ENCODE data around the gene KCNG2. TPM values are rescaled to one million over a fixed set of nuclear protein-coding genes. Genes with fewer than 3 reads are reported as not detected.

Gene KCNG2
- total RNA-seq, 1 experiment from 2014 or later, result not detected

DNA sequence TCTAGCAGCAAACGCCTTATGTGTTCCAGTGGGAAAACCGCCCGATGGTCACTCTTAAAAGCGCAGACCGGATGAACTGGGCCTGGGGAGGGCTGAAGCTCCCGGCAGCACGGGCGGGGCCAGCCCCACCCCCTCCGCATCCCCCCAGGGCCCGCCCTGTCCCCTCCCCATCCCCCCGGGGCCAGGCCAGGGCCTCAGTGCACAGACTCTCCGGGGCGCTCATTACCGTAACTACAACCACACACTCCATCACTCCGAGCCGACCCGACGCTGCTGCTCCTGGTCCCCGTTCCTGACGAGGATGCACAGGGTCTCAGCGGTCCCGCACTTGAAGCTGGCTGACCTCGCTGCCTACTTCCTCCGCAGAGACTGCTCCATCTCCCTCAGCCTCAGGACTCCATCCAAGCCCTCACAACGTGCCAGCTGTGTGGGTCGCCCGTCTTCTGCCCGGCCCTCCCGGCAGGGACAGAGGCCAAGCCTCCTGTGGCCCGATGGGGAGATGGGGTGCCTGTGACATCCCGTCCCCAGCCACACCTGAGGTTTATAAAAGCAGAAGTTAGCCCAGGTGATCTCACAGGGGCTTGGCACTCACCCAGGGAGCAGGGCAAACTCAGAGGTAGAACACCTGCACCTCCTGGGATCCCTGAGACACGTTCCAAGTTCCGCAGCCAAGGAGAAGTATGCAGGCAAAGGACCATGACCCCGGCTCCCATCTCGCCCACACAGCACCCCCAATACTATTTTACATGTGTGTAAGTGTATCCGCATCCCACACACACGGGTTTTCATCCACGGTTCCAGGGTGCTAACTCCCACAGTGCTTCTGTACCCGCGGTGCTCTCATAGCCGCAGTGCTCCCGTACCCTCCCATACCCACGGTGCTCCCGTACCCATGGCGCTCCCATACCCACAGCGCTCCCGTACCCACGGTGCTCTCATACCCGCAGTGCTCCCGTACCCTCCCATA lies 117.7 kb downstream of the KCNG2 start:
- no peak for DNase-seq
- Histone ChIP-seq H3F3A (ENCODE audit: insufficient read depth, low read depth) (no peaks in the 10 kb centered on the region), H3K27ac (no peak overlapping the region), H2AFZ (no peak overlapping the region), H3K79me2 (ENCODE audit: low read depth) (no peaks in the 10 kb centered on the region), H3K27me3 (ENCODE audit: insufficient read depth, low read depth) (no peaks in the 10 kb centered on the region), H3K4me3 (no peak overlapping the region), H3K9me2 (ENCODE audit: insufficient read depth) (no peaks in the 10 kb centered on the region), H4K20me1 (ENCODE audit: insufficient read depth) (no peaks in the 10 kb centered on the region), H3K36me3 (ENCODE audit: low read depth) (no peaks in the 10 kb centered on the region), H3K4me1 (replicated peaks; ENCODE audit: insufficient read depth) (no peaks in the 10 kb centered on the region), H3K4me2 (no peak overlapping the region), H3K9me3 (ENCODE audit: insufficient read depth, low read depth) (no peaks in the 10 kb centered on the region)
- ChIA-PET CTCF (no interaction called here), POLR2A (ENCODE audit: unreplicated experiment) (no interaction called here)
- no peak for TF ChIP-seq CTCF (conservative IDR thresholded peaks at IDR 0.05)
- TF ChIP-seq EZH2 (IDR thresholded peaks at IDR 0.05; ENCODE audit: low read depth), result no peak
- intact Hi-C loops (cut with micrococcal nuclease; ENCODE audit: unreplicated experiment), result no loop called here
- no TSS peak for BruUV-seq (replicated peaks)

- POLR2A ChIA-PET (ENCODE audit: unreplicated experiment), result no interaction called here
- no peaks in the 10 kb centered on the region for H3K9me3 ChIP-seq (ENCODE audit: insufficient read depth, low read depth)
- no peak overlapping the region for H2AFZ ChIP-seq
- H3K4me2 ChIP-seq, result no peak overlapping the region
- no peaks in the 10 kb centered on the region for H3K4me1 ChIP-seq (replicated peaks; ENCODE audit: insufficient read depth)
- TF ChIP-seq CTCF (conservative IDR thresholded peaks at IDR 0.05) (no peak), EZH2 (IDR thresholded peaks at IDR 0.05; ENCODE audit: low read depth) (no peak)
- no peaks in the 10 kb centered on the region for H3F3A ChIP-seq (ENCODE audit: insufficient read depth, low read depth)
- no peak overlapping the region for H3K27ac ChIP-seq
- BruUV-seq (replicated peaks), result no TSS peak
- intact Hi-C loops (cut with micrococcal nuclease; ENCODE audit: unreplicated experiment), result no loop called here
- no peak overlapping the region for H3K4me3 ChIP-seq
- H4K20me1 ChIP-seq (ENCODE audit: insufficient read depth), result no peaks in the 10 kb centered on the region
- no peaks in the 10 kb centered on the region for H3K79me2 ChIP-seq (ENCODE audit: low read depth)
- CTCF ChIA-PET, result no interaction called here
- H3K27me3 ChIP-seq (ENCODE audit: insufficient read depth, low read depth), result no peaks in the 10 kb centered on the region
- no peak for DNase-seq
- H3K36me3 ChIP-seq (ENCODE audit: low read depth), result no peaks in the 10 kb centered on the region
- H3K9me2 ChIP-seq (ENCODE audit: insufficient read depth), result no peaks in the 10 kb centered on the region
Observed at GRCh38 chr18:79916128-79916494, 118.4 kb downstream of the KCNG2 start.

DNA sequence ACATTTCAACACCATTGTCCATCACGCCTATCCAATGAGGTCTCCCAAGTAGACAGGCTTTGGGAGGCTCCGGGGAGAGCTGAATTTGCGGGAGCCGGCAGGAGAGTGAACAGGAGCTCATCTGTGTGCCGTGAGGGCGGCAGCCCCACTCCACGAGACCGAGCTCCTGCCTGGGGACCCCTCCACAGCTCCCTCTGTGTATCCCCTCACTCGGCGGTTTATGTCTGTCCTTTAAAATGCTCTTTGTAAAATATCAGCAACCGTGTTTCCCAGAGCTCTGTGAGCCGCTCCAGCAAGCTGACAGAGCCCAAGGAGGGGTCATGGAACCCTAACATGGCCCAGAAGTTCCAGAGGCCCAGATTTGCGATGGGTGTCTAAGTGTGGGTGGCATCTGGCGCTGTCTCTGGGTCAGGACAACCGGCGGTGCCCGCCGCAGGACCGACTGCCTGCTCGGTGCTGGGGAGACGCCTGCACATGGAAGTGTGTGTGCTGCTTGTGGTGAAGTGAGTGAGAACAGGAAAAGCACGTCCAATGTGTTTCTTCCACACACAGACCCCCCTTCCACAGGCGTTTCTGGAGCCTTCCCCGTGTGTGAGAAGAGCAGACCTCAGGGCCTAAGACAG lies 118.9 kb downstream of the KCNG2 start:
- Histone ChIP-seq H3K4me2 (no peak overlapping the region), H2AFZ (no peak overlapping the region), H3K36me3 (ENCODE audit: low read depth) (no peaks in the 10 kb centered on the region), H3K79me2 (ENCODE audit: low read depth) (no peaks in the 10 kb centered on the region), H3K9me3 (ENCODE audit: insufficient read depth, low read depth) (no peaks in the 10 kb centered on the region), H3K9me2 (ENCODE audit: insufficient read depth) (no peaks in the 10 kb centered on the region), H3K4me3 (no peak overlapping the region), H3F3A (ENCODE audit: insufficient read depth, low read depth) (no peaks in the 10 kb centered on the region), H4K20me1 (ENCODE audit: insufficient read depth) (no peaks in the 10 kb centered on the region), H3K27me3 (ENCODE audit: insufficient read depth, low read depth) (no peaks in the 10 kb centered on the region), H3K4me1 (replicated peaks; ENCODE audit: insufficient read depth) (no peaks in the 10 kb centered on the region), H3K27ac (no peak overlapping the region)
- DNase-seq, result no peak
- intact Hi-C loops (cut with micrococcal nuclease; ENCODE audit: unreplicated experiment), result no loop called here
- BruUV-seq (replicated peaks), result no TSS peak
- ChIA-PET POLR2A (ENCODE audit: unreplicated experiment) (no interaction called here), CTCF (no interaction called here)
- no peak for TF ChIP-seq CTCF (conservative IDR thresholded peaks at IDR 0.05)
- no peak for TF ChIP-seq EZH2 (IDR thresholded peaks at IDR 0.05; ENCODE audit: low read depth)
